IMR-90 (cell line): ENCODE results near the gene KCNQ2.

Experiments used
- CTCF ChIP-seq: conservative IDR thresholded peaks from 2 replicates; pipeline ENCODE4 v1.5.1; 2012; ENCODE audit warnings: mild to moderate bottlenecking, low read depth, low read length, improper control_type of control experiment
- MAZ ChIP-seq: IDR thresholded peaks from 2 replicates; pipeline ENCODE4 v1.6.1; 2012; ENCODE audit warnings: low read depth, mild to moderate bottlenecking, low read length, improper control_type of control experiment, moderate library complexity, borderline replicate concordance
- NFE2L2 ChIP-seq: fragments of 150-350 bp; IDR thresholded peaks from 2 replicates; pipeline ENCODE4 v1.6.1; 2016; ENCODE audit warnings: low read depth, mild to moderate bottlenecking, low read length
- POLR2A ChIP-seq: IDR thresholded peaks from 2 replicates; pipeline ENCODE4 v1.6.1; 2012; ENCODE audit warnings: mild to moderate bottlenecking, low read depth, low read length
- RAD21 ChIP-seq: IDR thresholded peaks from 2 replicates; pipeline ENCODE4 v1.6.1; 2012; ENCODE audit warnings: low read length, improper control_type of control experiment
- RFX5 ChIP-seq: IDR thresholded peaks from 2 replicates; pipeline ENCODE4 v1.8.0; 2012; ENCODE audit warnings: low read depth, mild to moderate bottlenecking, low read length, moderate library complexity
- USF2 ChIP-seq: fragments of 150-350 bp; IDR thresholded peaks from 2 replicates; pipeline ENCODE4 v1.6.1; 2017; ENCODE audit warnings: mild to moderate bottlenecking, antibody characterized with exemption, low read length, low read depth

- TF ChIP-seq CTCF (no peak), RAD21 (no peak), MAZ (no peak), POLR2A (no peak), NFE2L2 (no peak), USF2 (no peak), RFX5 (no peak)
These were observed 2.0 kb downstream of the KCNQ2 start for GRCh38 chr20:63470410-63470809.
